Coronary artery (tissue), 2 donors: ENCODE results near the gene MYB.
"Not testable (repeated sequence)": the region's sequence is repeated elsewhere in the genome, so short reads cannot be mapped to it uniquely, and the experiment has no call there.

ENCODE experiments used
- DNase-seq: peaks from one replicate; pipeline ENCODE4 v3.0.0-alpha.2; 2017; ENCODE audit warnings: low spot score
- H3K27ac ChIP-seq, 2 donors: fragments of 200-600 bp; sonication (generic); one replicate each; pipeline ENCODE4 v1.5.1; 2016 to 2019
- H3K4me3 ChIP-seq: fragments of 200-600 bp; sonication (generic); 2 replicates; pipeline ENCODE4 v1.5.1; 2016; ENCODE audit warnings: mild to moderate bottlenecking, moderate library complexity
- TF ChIP-seq, protein P1 (sequence below): fragments of 200-600 bp; sonication (generic); IDR thresholded peaks from one replicate; pipeline ENCODE4 v1.5.1; 2019; ENCODE audit warnings: antibody characterized with exemption

MYB gene

DNA sequence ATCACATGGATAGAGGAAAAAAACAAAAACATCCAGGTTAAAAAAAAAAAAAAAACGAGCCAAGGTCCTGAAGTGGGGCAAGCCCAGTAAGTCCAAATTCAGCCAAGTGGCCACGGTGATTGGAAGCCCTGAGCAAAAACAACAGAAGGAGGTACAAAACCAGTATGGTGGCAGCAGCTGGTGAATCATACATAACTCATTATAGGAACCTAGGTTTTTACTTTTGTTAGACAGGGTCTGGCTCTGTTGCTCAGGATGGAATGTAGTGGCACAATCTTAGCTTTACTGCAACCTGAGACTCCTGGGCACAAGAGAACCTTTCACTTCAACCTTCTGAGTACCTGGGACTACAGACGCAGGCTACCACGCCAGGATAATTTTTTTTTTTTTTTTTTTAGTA, 22.7 kb upstream of the MYB start:
- Histone ChIP-seq H3K4me3 (no peak overlapping the region), H3K27ac (no peak overlapping the region)
- TF ChIP-seq, protein P1, sequence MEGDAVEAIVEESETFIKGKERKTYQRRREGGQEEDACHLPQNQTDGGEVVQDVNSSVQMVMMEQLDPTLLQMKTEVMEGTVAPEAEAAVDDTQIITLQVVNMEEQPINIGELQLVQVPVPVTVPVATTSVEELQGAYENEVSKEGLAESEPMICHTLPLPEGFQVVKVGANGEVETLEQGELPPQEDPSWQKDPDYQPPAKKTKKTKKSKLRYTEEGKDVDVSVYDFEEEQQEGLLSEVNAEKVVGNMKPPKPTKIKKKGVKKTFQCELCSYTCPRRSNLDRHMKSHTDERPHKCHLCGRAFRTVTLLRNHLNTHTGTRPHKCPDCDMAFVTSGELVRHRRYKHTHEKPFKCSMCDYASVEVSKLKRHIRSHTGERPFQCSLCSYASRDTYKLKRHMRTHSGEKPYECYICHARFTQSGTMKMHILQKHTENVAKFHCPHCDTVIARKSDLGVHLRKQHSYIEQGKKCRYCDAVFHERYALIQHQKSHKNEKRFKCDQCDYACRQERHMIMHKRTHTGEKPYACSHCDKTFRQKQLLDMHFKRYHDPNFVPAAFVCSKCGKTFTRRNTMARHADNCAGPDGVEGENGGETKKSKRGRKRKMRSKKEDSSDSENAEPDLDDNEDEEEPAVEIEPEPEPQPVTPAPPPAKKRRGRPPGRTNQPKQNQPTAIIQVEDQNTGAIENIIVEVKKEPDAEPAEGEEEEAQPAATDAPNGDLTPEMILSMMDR, result no peak
- DNase-seq, result no peak

DNA sequence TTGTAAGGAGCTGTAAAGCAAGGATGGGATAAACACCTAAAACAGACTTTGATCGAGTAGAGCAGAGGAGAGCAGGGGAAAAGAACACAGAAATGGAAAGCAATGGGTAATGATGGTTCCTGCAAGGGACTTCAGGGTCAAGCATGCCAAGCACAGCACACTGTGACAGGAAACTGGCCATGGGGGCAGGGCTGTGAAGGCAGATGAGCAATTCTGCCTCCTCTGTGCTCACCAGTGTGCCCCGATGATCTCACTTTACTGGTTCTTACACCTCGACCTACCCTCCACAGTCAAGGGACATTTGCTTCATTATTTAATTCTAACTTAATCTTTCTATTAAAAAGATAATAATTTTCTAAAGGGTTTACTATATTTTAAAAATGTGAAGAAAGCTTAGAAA, 21.6 kb upstream of the MYB start:
- Histone ChIP-seq H3K4me3 (no peak overlapping the region), H3K27ac (no peak overlapping the region)
- no peak for DNase-seq
- TF ChIP-seq, protein P1, result no peak

DNA sequence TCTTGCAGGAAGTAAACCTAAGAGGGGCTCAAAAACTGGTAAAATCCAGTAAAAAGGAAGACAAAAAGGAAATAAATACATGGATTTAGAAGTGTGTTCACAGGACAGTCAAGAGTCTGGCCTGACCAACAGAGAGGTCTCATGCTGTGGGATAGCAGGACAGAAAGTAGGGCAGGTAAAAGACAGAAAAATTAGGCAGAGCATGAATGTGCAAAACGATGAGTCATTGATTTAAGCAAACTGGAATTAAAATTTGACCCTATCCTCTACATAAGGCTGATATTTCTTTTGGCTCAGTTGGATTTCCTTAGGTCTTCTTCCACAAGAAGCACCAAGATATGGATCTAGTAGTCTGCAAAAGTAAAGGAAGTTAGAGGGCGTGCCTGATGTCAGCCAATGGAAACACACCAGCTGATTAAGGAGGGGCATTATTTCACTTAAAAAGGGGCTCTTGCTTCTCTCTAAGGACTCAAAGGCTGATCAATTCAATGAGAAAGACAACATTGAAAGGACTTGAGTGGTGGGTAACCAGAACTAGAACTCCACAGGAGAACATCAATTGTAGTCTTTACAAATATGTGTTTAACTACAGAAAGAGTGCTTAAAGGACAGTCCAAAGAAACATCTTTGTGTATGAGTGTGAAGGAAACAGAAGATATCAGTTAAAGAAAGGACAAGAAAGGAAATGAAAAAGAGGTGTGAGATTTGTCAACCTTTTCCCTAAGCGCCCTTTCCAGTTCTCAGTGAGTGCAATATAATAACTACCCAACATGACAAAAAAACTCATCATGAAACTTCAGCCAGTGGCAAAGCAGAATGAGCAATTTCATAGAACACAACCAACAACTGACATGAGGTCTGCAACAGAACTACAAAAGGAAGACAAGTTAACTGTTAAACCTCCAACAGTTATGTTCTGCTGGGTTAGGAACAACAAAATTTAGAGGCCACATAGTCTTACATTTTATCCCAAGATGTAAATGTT, 19.4 kb upstream of the MYB start:
- DNase-seq, result no peak
- Histone ChIP-seq H3K4me3 (no peak overlapping the region), H3K27ac (no peak overlapping the region)
- TF ChIP-seq, protein P1, result no peak

DNA sequence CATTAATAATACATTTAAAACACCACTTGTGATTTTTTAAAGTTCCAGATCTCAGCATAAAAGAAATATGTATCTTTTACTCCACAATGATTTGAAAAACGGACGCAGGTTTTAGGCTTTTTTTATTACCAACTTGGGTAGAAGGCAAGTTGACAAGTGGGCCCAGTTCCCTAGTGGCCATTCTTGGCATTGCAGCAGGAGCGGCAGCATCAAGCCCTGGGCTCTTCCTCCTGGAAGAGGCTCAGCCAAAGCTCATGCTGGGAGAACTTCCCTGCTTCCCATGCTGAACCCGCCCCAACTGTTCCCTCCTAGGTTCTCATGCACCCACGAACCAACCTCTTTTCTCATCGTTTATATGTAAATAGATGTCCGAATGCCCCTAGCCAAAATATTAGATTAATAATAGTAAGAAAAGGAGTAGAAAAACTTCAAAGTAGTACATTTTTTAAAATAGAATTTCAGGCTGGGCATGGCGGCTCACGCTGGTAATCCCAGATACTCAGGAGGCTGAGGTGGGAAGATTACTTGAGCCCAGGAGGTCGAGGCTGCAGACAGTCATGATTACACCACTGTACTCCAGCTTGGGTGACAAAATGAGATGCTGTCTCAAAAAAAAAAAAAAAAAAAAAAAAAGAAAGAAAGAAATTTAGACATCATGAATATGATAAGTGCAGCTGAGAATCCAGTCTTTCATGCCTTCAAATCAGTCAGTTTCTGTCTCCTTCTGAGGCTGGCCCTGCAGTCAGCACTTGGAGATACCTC, 18.2 kb upstream of the MYB start:
- TF ChIP-seq, protein P1, result no peak
- no peak for DNase-seq
- no peak overlapping the region for H3K27ac ChIP-seq
- H3K4me3 ChIP-seq, result no peak overlapping the region

DNA sequence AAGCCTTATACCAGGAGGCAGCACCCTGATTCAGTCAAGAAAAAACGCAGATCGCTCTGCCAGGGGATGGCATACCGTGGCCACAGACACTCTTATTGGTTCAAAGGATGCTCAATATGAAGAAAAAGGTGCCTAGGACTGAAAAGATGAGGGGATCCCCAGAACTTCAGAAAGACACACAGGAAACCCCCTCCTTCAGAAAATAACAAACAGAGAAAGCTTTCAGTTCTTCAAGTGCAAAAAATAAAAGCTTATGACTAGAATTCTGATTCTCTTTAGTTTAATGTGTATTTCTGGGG, 17.7 kb upstream of the MYB start:
- Histone ChIP-seq H3K4me3 (no peak overlapping the region), H3K27ac (no peak overlapping the region)
- no peak for DNase-seq
- TF ChIP-seq, protein P1, result no peak

DNA sequence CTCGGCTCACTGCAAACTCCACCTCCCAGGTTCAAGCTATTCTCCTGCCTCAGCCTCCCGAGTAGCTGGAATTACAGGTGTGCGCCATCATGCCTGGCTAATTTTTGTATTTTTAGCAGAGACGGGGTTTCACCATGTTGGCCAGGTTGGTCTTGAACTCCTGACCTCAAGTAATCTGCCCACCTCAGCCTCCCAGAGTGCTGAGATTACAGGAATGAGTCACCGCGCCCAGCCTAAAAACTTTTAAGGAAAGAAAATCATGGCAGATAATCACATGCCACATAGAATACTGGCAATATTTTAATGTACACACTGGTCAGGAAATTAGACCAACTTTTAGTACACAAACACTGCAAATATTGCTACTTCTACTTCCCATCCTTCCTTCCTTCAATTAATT, 16.7 kb upstream of the MYB start:
- H3K27ac ChIP-seq, DNase-seq: not testable (repeated sequence)

DNA sequence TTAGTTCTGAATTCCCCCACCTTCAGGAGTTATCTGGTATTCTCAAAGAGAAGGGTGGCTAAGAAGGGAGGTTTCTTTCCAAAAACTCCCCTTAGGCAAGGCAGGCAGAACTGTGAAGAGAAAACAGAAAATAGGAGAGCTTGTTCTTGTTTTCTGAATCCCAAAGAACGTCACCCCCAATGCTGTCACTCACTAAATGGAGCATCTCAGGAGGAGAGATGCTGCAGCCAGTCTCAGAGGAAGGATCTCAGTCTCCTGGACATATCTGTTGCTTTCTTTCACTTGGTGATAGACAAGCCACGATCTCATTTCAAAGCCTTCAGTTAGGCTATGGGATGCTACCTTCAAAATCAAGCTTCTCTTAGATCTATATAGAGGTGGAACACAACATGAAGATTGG, 16.1 kb upstream of the MYB start:
- DNase-seq, result no peak
- TF ChIP-seq, protein P1, result no peak
- Histone ChIP-seq H3K27ac (no peak overlapping the region), H3K4me3 (no peak overlapping the region)

More for the DNA sequence above, 16.7 kb upstream of the MYB start:
- not testable (repeated sequence) for H3K4me3 ChIP-seq
